ENCODE measurements around the gene IGF1. TPM values are rescaled to one million over a fixed set of nuclear protein-coding genes. Genes with fewer than 3 reads are reported as not detected.

The IGF1 gene
- total RNA-seq, 2 experiments from 2014 or later: 0.90 to 1.2 TPM

DNA sequence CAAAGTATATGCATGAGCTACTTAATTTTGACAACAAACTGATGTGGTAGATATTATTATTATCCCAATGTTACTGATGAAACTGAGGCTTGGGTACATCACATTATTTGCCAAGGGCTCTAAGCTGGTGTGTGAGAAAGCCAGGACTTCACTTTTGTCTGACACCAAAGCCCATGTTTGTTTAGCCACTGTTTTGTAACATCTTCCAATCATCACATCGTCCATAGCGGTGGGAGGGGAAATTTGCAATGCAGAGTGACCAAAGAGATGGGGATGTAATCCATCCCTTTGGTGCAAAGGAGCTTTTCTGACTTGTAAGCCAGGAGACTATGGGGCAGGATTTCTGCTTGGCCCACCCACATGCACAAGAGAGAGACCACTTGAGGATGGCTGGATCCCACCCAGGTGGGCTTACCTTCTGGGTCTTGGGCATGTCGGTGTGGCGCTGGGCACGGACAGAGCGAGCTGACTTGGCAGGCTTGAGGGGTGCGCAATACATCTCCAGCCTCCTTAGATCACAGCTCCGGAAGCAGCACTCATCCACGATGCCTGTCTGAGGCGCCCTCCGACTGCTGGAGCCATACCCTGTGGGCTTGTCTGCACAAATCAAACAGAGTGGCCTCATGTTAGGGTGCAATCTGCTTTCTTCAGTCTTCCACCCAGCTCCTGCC is 61.1 kb downstream of the IGF1 start:
- ATAC-seq (no peak), DNase-seq (no peak)
- POLR2A ChIA-PET: interaction anchor here (0.7 kb wide), 1 partner anchor 8 kb away, joined by 3 read pairs; no protein-coding TSS in a partner anchor
- H3K4me1 Mint-ChIP-seq (ENCODE audit: low read depth): peaks cover 6% of the 10 kb centered on the region
- CTCF ChIA-PET: no interaction called here
- H3K4me3 Mint-ChIP-seq: no peak overlapping the region
- peaks cover 8% of the 10 kb centered on the region for H3K27me3 Mint-ChIP-seq
- intact Hi-C loops (cut with micrococcal nuclease): no loop called here
- H3K9me3 Mint-ChIP-seq: no peaks in the 10 kb centered on the region
- H3K27ac Mint-ChIP-seq: no peak overlapping the region
- TF ChIP-seq, protein P1, sequence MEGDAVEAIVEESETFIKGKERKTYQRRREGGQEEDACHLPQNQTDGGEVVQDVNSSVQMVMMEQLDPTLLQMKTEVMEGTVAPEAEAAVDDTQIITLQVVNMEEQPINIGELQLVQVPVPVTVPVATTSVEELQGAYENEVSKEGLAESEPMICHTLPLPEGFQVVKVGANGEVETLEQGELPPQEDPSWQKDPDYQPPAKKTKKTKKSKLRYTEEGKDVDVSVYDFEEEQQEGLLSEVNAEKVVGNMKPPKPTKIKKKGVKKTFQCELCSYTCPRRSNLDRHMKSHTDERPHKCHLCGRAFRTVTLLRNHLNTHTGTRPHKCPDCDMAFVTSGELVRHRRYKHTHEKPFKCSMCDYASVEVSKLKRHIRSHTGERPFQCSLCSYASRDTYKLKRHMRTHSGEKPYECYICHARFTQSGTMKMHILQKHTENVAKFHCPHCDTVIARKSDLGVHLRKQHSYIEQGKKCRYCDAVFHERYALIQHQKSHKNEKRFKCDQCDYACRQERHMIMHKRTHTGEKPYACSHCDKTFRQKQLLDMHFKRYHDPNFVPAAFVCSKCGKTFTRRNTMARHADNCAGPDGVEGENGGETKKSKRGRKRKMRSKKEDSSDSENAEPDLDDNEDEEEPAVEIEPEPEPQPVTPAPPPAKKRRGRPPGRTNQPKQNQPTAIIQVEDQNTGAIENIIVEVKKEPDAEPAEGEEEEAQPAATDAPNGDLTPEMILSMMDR (IDR thresholded peaks at IDR 0.05): no peak
- no peaks in the 10 kb centered on the region for H3K36me3 Mint-ChIP-seq (ENCODE audit: low read depth)

DNA sequence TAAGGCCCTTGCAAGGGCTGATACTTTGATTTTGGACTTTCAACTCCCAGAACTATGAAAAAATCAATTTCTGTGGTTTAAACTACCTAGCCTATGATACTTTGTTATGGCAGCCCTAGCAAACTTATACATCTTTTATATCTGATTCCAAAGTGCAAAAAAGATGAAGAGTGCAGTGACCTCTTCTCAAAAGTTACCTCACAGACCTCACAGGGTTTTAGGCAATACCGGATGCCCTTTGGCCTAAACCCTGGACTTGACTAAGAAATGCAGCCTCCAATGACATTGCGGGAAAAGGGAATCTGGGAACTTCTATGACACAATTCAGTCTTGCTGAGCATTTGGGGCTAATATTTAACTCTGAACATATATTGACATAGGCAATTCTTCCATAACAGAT is 63.3 kb downstream of the IGF1 start:
- Mint-ChIP-seq H3K9me3 (no peaks in the 10 kb centered on the region), H3K27ac (no peak overlapping the region), H3K4me3 (no peak overlapping the region), H3K27me3 (peaks cover 9% of the 10 kb centered on the region), H3K36me3 (ENCODE audit: low read depth) (no peaks in the 10 kb centered on the region), H3K4me1 (ENCODE audit: low read depth) (peaks cover 6% of the 10 kb centered on the region)
- DNase-seq (no peak), ATAC-seq (no peak)
- POLR2A ChIA-PET: no interaction called here
- intact Hi-C loops (cut with micrococcal nuclease): no loop called here
- CTCF ChIA-PET: no interaction called here
- TF ChIP-seq, protein P1 (IDR thresholded peaks at IDR 0.05): no peak

- no peak for ATAC-seq
- Mint-ChIP-seq H3K27me3 (peaks cover 11% of the 10 kb centered on the region), H3K9me3 (no peaks in the 10 kb centered on the region), H3K36me3 (ENCODE audit: low read depth) (no peaks in the 10 kb centered on the region), H3K27ac (no peak overlapping the region), H3K4me1 (ENCODE audit: low read depth) (no peaks in the 10 kb centered on the region), H3K4me3 (no peak overlapping the region)
- POLR2A ChIA-PET: no interaction called here
- DNase-seq: no peak
- CTCF ChIA-PET: no interaction called here
- TF ChIP-seq, protein P1 (IDR thresholded peaks at IDR 0.05): no peak
- intact Hi-C loops (cut with micrococcal nuclease): no loop called here
Observed at GRCh38 chr12:102415515-102415914, 64.8 kb downstream of the IGF1 start.

- H3K4me3 Mint-ChIP-seq: no peak overlapping the region
- no peak for DNase-seq
- H3K4me1 Mint-ChIP-seq (ENCODE audit: low read depth): peaks cover 3% of the 10 kb centered on the region
- TF ChIP-seq, protein P1 (IDR thresholded peaks at IDR 0.05): no peak
- ATAC-seq: no peak
- ChIA-PET POLR2A (no interaction called here), CTCF (no interaction called here)
- H3K9me3 Mint-ChIP-seq: no peaks in the 10 kb centered on the region
- H3K27me3 Mint-ChIP-seq: peaks cover 11% of the 10 kb centered on the region
- no peaks in the 10 kb centered on the region for H3K36me3 Mint-ChIP-seq (ENCODE audit: low read depth)
- no peak overlapping the region for H3K27ac Mint-ChIP-seq
- intact Hi-C loops (cut with micrococcal nuclease): no loop called here
Observed at GRCh38 chr12:102413396-102413795, 67.0 kb downstream of the IGF1 start.

- intact Hi-C loops (cut with micrococcal nuclease): no loop called here
- ChIA-PET CTCF (no interaction called here), POLR2A (no interaction called here)
- Mint-ChIP-seq H3K27me3 (peaks cover 9% of the 10 kb centered on the region), H3K4me3 (no peak overlapping the region), H3K4me1 (ENCODE audit: low read depth) (peaks cover 3% of the 10 kb centered on the region), H3K9me3 (no peaks in the 10 kb centered on the region), H3K36me3 (ENCODE audit: low read depth) (no peaks in the 10 kb centered on the region), H3K27ac (no peak overlapping the region)
- no peak for DNase-seq
- ATAC-seq: no peak
- TF ChIP-seq, protein P1 (IDR thresholded peaks at IDR 0.05): no peak
Observed at GRCh38 chr12:102410511-102410910, 69.9 kb downstream of the IGF1 start.

All from activated CD8-positive, alpha-beta T cell treated with anti-CD3 and anti-CD28 coated beads for 36 hours (primary cell).